GM12878 (cell line): ENCODE measurements around the gene GLYAT. TPM values are rescaled to one million over a fixed set of nuclear protein-coding genes. Genes with fewer than 3 reads are reported as not detected.

Experiments used
- ATAC-seq: fragments of 200-7000 bp; cut with Tn5 transposase; 3 replicates; pipeline ENCODE4 v1.9.1; 2020; ENCODE audit warnings: mild to moderate bottlenecking, moderate library complexity
- BruUV-seq: library from RNA; stranded (reverse); fragments of 400-500 nt; replicated peaks from 2 replicates; lab custom pipeline; 2021; lab: Mats Ljungman, UMichigan
- CTCF ChIA-PET: fragments of 300-600 bp; sonication (Branson Sonifier 250); formaldehyde crosslinking; extraction: SDS; loops from one replicate; lab custom pipeline; 2021; ENCODE audit warnings: inconsistent platforms; lab: Yijun Ruan, JAX
- POLR2A ChIA-PET: fragments of 350-600 bp; formaldehyde crosslinking; extraction: SDS; loops from one replicate; lab custom pipeline; 2021; ENCODE audit warnings: inconsistent platforms; lab: Charles Lee
- RAD21 ChIA-PET: fragments of 300-600 bp; sonication (Branson Sonifier 250); formaldehyde crosslinking; loops from one replicate; lab custom pipeline; 2023; ENCODE audit warnings: antibody characterized with exemption; ENCODE audit not compliant: unreplicated experiment; lab: Charles Lee
- SMC1A ChIA-PET: fragments of 300-600 bp; sonication (Branson Sonifier 250); formaldehyde crosslinking; loops from one replicate; lab custom pipeline; 2023; ENCODE audit not compliant: unreplicated experiment, uncharacterized antibody; lab: Charles Lee
- DNase-seq: peaks from one replicate; pipeline ENCODE4 v3.0.0-alpha.2; 2011; ENCODE audit warnings: low read depth, low spot score
- FAIRE-seq: peaks from 3 replicates; lab custom pipeline; 2011; peaks lifted over from hg19 to GRCh38; lab: Jason Lieb, UNC
- H2AFZ ChIP-seq: 2 replicates; pipeline ENCODE4 v1.6.0; 2011; ENCODE audit warnings: low read depth, low read length, control low read depth; ENCODE audit not compliant: control insufficient read depth
- H3K27ac ChIP-seq: 2 replicates; pipeline ENCODE4 v1.5.1; 2011; ENCODE audit warnings: control low read depth; ENCODE audit not compliant: control insufficient read depth, insufficient read depth
- H3K27me3 ChIP-seq, 2 experiments: replicated peaks in 1 of 2; 2 replicates each; pipeline versions ENCODE4 v1.6.0 to v1.6.1; 2011; ENCODE audit warnings: low read length in 1 of 2; ENCODE audit not compliant: control insufficient read depth in 2 of 2, insufficient read depth in 2 of 2
- H3K36me3 ChIP-seq, 2 experiments: 2 replicates each; pipeline ENCODE4 v1.5.1; 2011; ENCODE audit warnings: low read length in 1 of 2; ENCODE audit not compliant: control insufficient read depth in 2 of 2, insufficient read depth in 2 of 2
- H3K4me1 ChIP-seq: 2 replicates; pipeline ENCODE4 v1.6.1; 2011; ENCODE audit warnings: mild to moderate bottlenecking, low read length, moderate library complexity, mixed read lengths; ENCODE audit not compliant: control insufficient read depth, insufficient read depth
- H3K4me2 ChIP-seq: 2 replicates; pipeline ENCODE4 v1.6.0; 2011; ENCODE audit warnings: control low read depth; ENCODE audit not compliant: control insufficient read depth, insufficient read depth
- H3K4me3 ChIP-seq: fragments of 200-600 bp; sonication (generic); 2 replicates; pipeline ENCODE4 v1.5.1; 2016
- H3K79me2 ChIP-seq: 2 replicates; pipeline ENCODE4 v1.6.0; 2011; ENCODE audit warnings: low read length; ENCODE audit not compliant: control insufficient read depth, insufficient read depth
- H3K9ac ChIP-seq: 2 replicates; pipeline ENCODE4 v1.8.0; 2011; ENCODE audit warnings: low read length, control low read depth, mixed read lengths; ENCODE audit not compliant: control insufficient read depth, insufficient read depth
- H3K9me3 ChIP-seq: replicated peaks from 3 replicates; pipeline ENCODE4 v1.5.1; 2011; ENCODE audit warnings: mild to moderate bottlenecking, low read length; ENCODE audit not compliant: control insufficient read depth, insufficient read depth
- H4K20me1 ChIP-seq: 2 replicates; pipeline ENCODE4 v1.6.0; 2011; ENCODE audit not compliant: control insufficient read depth, insufficient read depth
- FOXK2 ChIP-seq: fragments of 450-650 bp; IDR thresholded peaks from 2 replicates; pipeline ENCODE4 v1.6.1; 2017; ENCODE audit warnings: mild to moderate bottlenecking, moderate library complexity
- JUNB ChIP-seq: IDR thresholded peaks from 2 replicates; pipeline ENCODE4 v1.6.1; 2016; ENCODE audit warnings: antibody characterized with exemption, mild to moderate bottlenecking
- MEF2B ChIP-seq: fragments of 450-650 bp; IDR thresholded peaks from 2 replicates; pipeline ENCODE4 v1.6.1; 2018; ENCODE audit warnings: mild to moderate bottlenecking, moderate library complexity; ENCODE audit not compliant: partially characterized antibody, poor library complexity, severe bottlenecking
- PAX5 ChIP-seq: IDR thresholded peaks from 2 replicates; pipeline ENCODE4 v1.6.1; 2011; ENCODE audit warnings: low read depth, low read length, borderline replicate concordance
- POLR2AphosphoS5 ChIP-seq: IDR thresholded peaks from 2 replicates; pipeline ENCODE4 v1.6.1; 2011; ENCODE audit warnings: mild to moderate bottlenecking, low read length, inconsistent platforms
- RBBP5 ChIP-seq: fragments of 200-600 bp; sonication (generic); conservative IDR thresholded peaks from 2 replicates; pipeline ENCODE4 v1.6.1; 2016
- RELB ChIP-seq: fragments of 450-650 bp; IDR thresholded peaks from 2 replicates; pipeline ENCODE4 v1.6.1; 2017; ENCODE audit warnings: low read depth, mild to moderate bottlenecking, moderate library complexity
- SMC3 ChIP-seq: IDR thresholded peaks from 2 replicates; pipeline ENCODE4 v1.6.1; 2011; ENCODE audit warnings: low read length, improper control_type of control experiment, borderline replicate concordance
- TCF3 ChIP-seq: IDR thresholded peaks from 2 replicates; pipeline ENCODE4 v1.6.1; 2012; ENCODE audit warnings: low read depth, mild to moderate bottlenecking, low read length, borderline replicate concordance; ENCODE audit not compliant: insufficient read depth
- YY1 ChIP-seq: IDR thresholded peaks from 2 replicates; pipeline ENCODE4 v1.6.1; 2011; ENCODE audit warnings: low read depth, mild to moderate bottlenecking, low read length
- ZNF622 ChIP-seq: fragments of 450-650 bp; IDR thresholded peaks from 2 replicates; pipeline ENCODE4 v1.6.1; 2017; ENCODE audit warnings: mild to moderate bottlenecking, inconsistent platforms
- WGBS: methylation state at CpG from one replicate; pipeline ENCODE4 v1.1.6; 2016; ENCODE audit warnings: low lambda C conversion rate; ENCODE audit not compliant: insufficient replicate concordance, insufficient coverage; ENCODE audit errors: missing lambda C conversion rate; 5-methylcytosine and 5-hydroxymethylcytosine counted together
- in situ Hi-C: fragments of 300-500 bp; cut with MboI; formaldehyde crosslinking; loops from 9 replicates; pipeline ENCODE4 v1.14.3; 2018; ENCODE audit warnings: mixed read lengths
- intact Hi-C: fragments of 100-400 bp; cut with micrococcal nuclease; formaldehyde crosslinking; loops from one replicate; pipeline ENCODE4 v1.14.2; 2022; ENCODE audit not compliant: unreplicated experiment
- polyA plus RNA-seq, 11 experiments: library from polyadenylated mRNA; depleted of rRNA in 4 of 11; unstranded in 6 of 11; stranded (reverse) in 5 of 11; fragments of >200 nt; fragmentation: Nextera tagmentation in 4 of 11; fragmentation: Illumina TruSeq in 1 of 11; extraction: Ambion mirVana in 4 of 11; extraction: Trizol in 1 of 11; gene quantifications; 1 replicate in 1 of 11; 2 replicates in 10 of 11; pipeline versions ENCODE4 v1.2.1 to v1.2.3, GENCODE V29; 2011 to 2016; ENCODE audit warnings: inconsistent platforms in 2 of 11, missing spikeins in 2 of 11, low read depth in 1 of 11
- total RNA-seq, 4 experiments: library from RNA; depleted of rRNA in 3 of 4; stranded (reverse); fragments of >200 nt in 3 of 4; fragmentation: Illumina TruSeq in 1 of 4; extraction: Trizol in 1 of 4; gene quantifications; 2 replicates each; pipeline versions ENCODE4 v1.2.1 to v1.2.3, GENCODE V29; 2013 to 2021
- TF ChIP-seq, protein P1 (sequence below): fragments of 450-650 bp; IDR thresholded peaks from 2 replicates; pipeline ENCODE4 v1.6.1; 2018; ENCODE audit warnings: mild to moderate bottlenecking, low read depth, moderate library complexity; ENCODE audit not compliant: partially characterized antibody

Gene GLYAT
- total and polyA plus RNA-seq, 10 of the 15 experiments (the other 5 are each of a cell fraction or from before 2014, with no cell fraction given) = 0.18 TPM; not detected in 9

DNA sequence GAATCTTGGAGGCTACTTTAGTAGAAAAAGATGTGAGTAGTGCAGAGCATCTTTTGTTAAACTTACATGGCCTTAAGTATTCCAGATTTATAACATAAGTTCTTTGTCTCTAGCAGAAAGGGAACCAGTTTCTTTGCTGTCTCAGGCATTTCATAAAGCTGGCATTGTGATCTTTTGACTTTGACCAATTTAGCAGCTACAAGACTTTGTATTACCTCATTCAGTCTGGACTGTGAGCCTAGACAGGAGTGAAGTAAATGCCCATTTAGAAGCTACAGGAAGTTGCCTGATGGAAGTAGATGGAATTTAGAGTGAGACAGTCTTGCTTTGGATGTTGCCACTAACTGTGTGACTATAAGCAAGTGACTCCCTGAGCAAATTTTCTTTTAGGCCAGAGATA is 25.7 kb upstream of the GLYAT start (continued):
- TF ChIP-seq, protein P1, sequence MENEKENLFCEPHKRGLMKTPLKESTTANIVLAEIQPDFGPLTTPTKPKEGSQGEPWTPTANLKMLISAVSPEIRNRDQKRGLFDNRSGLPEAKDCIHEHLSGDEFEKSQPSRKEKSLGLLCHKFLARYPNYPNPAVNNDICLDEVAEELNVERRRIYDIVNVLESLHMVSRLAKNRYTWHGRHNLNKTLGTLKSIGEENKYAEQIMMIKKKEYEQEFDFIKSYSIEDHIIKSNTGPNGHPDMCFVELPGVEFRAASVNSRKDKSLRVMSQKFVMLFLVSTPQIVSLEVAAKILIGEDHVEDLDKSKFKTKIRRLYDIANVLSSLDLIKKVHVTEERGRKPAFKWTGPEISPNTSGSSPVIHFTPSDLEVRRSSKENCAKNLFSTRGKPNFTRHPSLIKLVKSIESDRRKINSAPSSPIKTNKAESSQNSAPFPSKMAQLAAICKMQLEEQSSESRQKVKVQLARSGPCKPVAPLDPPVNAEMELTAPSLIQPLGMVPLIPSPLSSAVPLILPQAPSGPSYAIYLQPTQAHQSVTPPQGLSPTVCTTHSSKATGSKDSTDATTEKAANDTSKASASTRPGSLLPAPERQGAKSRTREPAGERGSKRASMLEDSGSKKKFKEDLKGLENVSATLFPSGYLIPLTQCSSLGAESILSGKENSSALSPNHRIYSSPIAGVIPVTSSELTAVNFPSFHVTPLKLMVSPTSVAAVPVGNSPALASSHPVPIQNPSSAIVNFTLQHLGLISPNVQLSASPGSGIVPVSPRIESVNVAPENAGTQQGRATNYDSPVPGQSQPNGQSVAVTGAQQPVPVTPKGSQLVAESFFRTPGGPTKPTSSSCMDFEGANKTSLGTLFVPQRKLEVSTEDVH = no peak
- no peak for TF ChIP-seq RELB
- TF ChIP-seq FOXK2 = no peak
- no peak for TF ChIP-seq SMC3
- TF ChIP-seq JUNB = no peak
- TF ChIP-seq, all 136 proteins: peak for 0

DNA sequence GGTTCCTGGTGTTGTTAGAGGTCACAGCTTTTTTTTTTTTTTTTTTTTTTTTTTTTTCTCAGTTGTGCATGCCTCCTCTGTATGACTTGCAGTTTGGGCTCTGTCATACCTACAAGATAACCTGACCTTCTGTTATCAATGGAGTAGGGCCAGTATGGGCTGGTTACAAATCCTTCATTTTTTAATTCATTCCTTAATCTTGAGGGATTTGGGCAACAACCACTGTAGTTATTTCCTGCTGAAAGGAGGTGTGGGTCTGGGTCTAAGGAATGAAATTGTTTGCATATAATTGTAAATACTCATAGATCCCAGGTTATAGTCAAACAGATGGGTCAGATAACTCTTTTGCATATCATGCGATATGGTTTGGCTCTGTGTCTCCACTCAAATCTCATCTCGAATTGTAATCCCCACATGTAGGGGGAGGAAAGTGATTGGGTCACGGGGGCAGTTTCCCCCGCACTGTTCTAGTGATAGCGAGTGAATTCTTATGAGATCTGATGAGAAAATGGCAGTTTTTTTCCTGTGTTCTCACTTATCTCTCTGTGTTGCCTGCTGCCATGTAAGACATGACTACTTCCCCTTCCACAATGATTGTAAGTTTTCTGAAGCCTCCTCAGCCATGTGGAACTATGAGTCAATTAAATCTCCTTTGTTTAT is 14.1 kb upstream of the GLYAT start:
- ChIA-PET POLR2A (no interaction called here), SMC1A (no interaction called here), RAD21 (no interaction called here), CTCF (no interaction called here)
- H3K9me3 ChIP-seq = peaks cover 2% of the 10 kb centered on the region; the same call in 2 of the 3 replicates
- H4K20me1 ChIP-seq = no peaks in the 10 kb centered on the region
- in situ Hi-C loops = no loop called here
- intact Hi-C loops = no loop called here
- no peak for TF ChIP-seq ZNF622
- TF ChIP-seq RBBP5 = no peak
- TF ChIP-seq POLR2AphosphoS5 = no peak
- no peak for TF ChIP-seq PAX5
- TF ChIP-seq SMC3 = no peak
- TF ChIP-seq TCF3 = no peak
- TF ChIP-seq MEF2B = no peak
- no peak for TF ChIP-seq YY1
- no TSS peak for BruUV-seq
- no peak for DNase-seq
- no peaks in the 10 kb centered on the region for H3K4me1 ChIP-seq
- no peak overlapping the region for H2AFZ ChIP-seq
- no peak overlapping the region for H3K9ac ChIP-seq
- ATAC-seq = no peak
- no peak overlapping the region for H3K4me2 ChIP-seq
- H3K27ac ChIP-seq = no peak overlapping the region
- no peak for FAIRE-seq
- no peaks in the 10 kb centered on the region for H3K36me3 ChIP-seq
- no peaks in the 10 kb centered on the region for H3K27me3 ChIP-seq
- H3K79me2 ChIP-seq = no peaks in the 10 kb centered on the region
- no peak overlapping the region for H3K4me3 ChIP-seq
- WGBS = 20% methylated on average over 5 of the region's 5 CpGs
